SH-SY5Y (cell line): Measurements from ENCODE around the gene HEPH.

Source experiments
- GATA2 ChIP-seq: IDR thresholded peaks from 2 replicates; pipeline ENCODE4 v1.6.1; 2011; ENCODE audit warnings: mild to moderate bottlenecking, low read depth, low read length
- GATA3 ChIP-seq: IDR thresholded peaks from 2 replicates; pipeline ENCODE4 v1.6.1; 2011; ENCODE audit warnings: low read depth, mild to moderate bottlenecking, low read length, moderate library complexity

DNA sequence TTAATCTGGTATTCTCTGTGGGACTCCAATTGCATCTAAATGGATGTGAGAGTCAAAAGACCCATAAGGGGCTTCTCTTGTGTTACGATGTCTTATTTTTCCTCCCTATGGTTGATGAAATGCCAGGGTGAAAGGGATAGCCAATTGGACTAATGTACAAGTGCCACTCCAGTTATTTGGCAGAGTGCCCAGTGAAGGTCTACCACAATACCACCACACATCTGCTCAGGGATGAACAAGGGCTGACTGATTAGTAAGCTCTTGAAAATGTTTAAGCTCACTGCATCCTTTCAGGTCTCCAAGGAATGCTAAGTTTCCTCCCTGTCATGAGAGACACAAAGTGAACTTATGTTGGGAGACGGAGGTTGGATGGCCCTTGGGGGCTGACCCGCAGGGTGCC, 57.8 kb downstream of the HEPH start:
- TF ChIP-seq GATA2 = no peak
- TF ChIP-seq GATA3 = no peak
